Muscle layer of duodenum (tissue), 2 donors: ENCODE data around the gene C1orf35.
A peak's percentile ranks its signal among the peaks of the same experiment; 100 is the strongest.

Source experiments
- H3K27ac ChIP-seq: one replicate; pipeline ENCODE4 v1.7.0; 2013; ENCODE audit warnings: mild to moderate bottlenecking, low read length
- H3K27me3 ChIP-seq: one replicate; pipeline ENCODE4 v1.7.0; 2013; ENCODE audit warnings: low read depth, mild to moderate bottlenecking, control low read depth, low read length
- H3K36me3 ChIP-seq, 2 donors: one replicate each; pipeline ENCODE4 v1.7.0; 2013; ENCODE audit warnings: low read length in 2 of 2, control low read depth in 1 of 2, mild to moderate bottlenecking in 1 of 2; ENCODE audit not compliant: insufficient read depth in 2 of 2, control insufficient read depth in 1 of 2
- H3K4me1 ChIP-seq, 2 donors: one replicate each; pipeline ENCODE4 v1.7.0; 2013; ENCODE audit warnings: low read length in 2 of 2, mild to moderate bottlenecking in 2 of 2, control low read depth in 1 of 2, moderate library complexity in 1 of 2; ENCODE audit not compliant: insufficient read depth in 2 of 2, control insufficient read depth in 1 of 2
- H3K4me3 ChIP-seq, 2 donors: one replicate each; pipeline ENCODE4 v1.7.0; 2013; ENCODE audit warnings: low read length in 2 of 2, low read depth in 1 of 2, mild to moderate bottlenecking in 1 of 2
- H3K9me3 ChIP-seq, 2 donors: one replicate each; pipeline ENCODE4 v1.7.0; 2013; ENCODE audit warnings: low read length in 2 of 2, control low read depth in 1 of 2, mild to moderate bottlenecking in 1 of 2; ENCODE audit not compliant: control insufficient read depth in 1 of 2
- donor health status: healthy.

The C1orf35 gene

GRCh38 chr1:228108742-228109072 lies 5.6 kb upstream of the C1orf35 start:
- peak overlapping the region; percentile 94 for H3K27ac ChIP-seq
- H3K4me1 ChIP-seq, result peaks cover 0 to 28% of the 10 kb centered on the region in 2 donors
- H3K27me3 ChIP-seq, result no peaks in the 10 kb centered on the region
- H3K9me3 ChIP-seq, result no peaks in the 10 kb centered on the region
- peaks cover 3 to 26% of the 10 kb centered on the region in 2 donors for H3K36me3 ChIP-seq
- peak overlapping the region; percentile 93 to 96 for H3K4me3 ChIP-seq

- Histone ChIP-seq H3K4me3 (peak overlapping the region; percentile 93 to 96), H3K4me1 (peaks cover 0 to 31% of the 10 kb centered on the region in 2 donors), H3K27ac (peak overlapping the region; percentile 94), H3K36me3 (peaks cover 3 to 26% of the 10 kb centered on the region in 2 donors), H3K27me3 (no peaks in the 10 kb centered on the region), H3K9me3 (no peaks in the 10 kb centered on the region)
Observed at GRCh38 chr1:228108055-228108690, 5.0 kb upstream of the C1orf35 start.

- Histone ChIP-seq H3K36me3 (peaks cover 3 to 26% of the 10 kb centered on the region in 2 donors), H3K27ac (no peak overlapping the region), H3K4me3 (peak overlapping the region in 1 of 2 donors; percentile 96), H3K9me3 (no peaks in the 10 kb centered on the region), H3K4me1 (peaks cover 0 to 31% of the 10 kb centered on the region in 2 donors), H3K27me3 (no peaks in the 10 kb centered on the region)
Observed at GRCh38 chr1:228107636-228108035, 4.5 kb upstream of the C1orf35 start.

GRCh38 chr1:228106800-228107054 lies 3.6 kb upstream of the C1orf35 start:
- peaks cover 0 to 39% of the 10 kb centered on the region in 2 donors for H3K4me1 ChIP-seq

GRCh38 chr1:228105996-228106799 lies 3.1 kb upstream of the C1orf35 start:
- Histone ChIP-seq H3K27ac (no peak overlapping the region), H3K9me3 (no peaks in the 10 kb centered on the region), H3K36me3 (peaks cover 3 to 29% of the 10 kb centered on the region in 2 donors), H3K4me1 (peaks cover 0 to 45% of the 10 kb centered on the region in 2 donors), H3K27me3 (no peaks in the 10 kb centered on the region), H3K4me3 (no peak overlapping the region)

More at GRCh38 chr1:228106800-228107054, 3.6 kb upstream of the C1orf35 start:
- Histone ChIP-seq H3K27me3 (no peaks in the 10 kb centered on the region), H3K36me3 (peaks cover 3 to 26% of the 10 kb centered on the region in 2 donors), H3K4me3 (no peak overlapping the region), H3K27ac (no peak overlapping the region), H3K9me3 (no peaks in the 10 kb centered on the region)

- no peak overlapping the region for H3K27ac ChIP-seq
- no peaks in the 10 kb centered on the region for H3K27me3 ChIP-seq
- H3K4me3 ChIP-seq, result no peak overlapping the region
- H3K4me1 ChIP-seq, result peaks cover 0 to 48% of the 10 kb centered on the region in 2 donors
- no peaks in the 10 kb centered on the region for H3K9me3 ChIP-seq
- peaks cover 8 to 34% of the 10 kb centered on the region in 2 donors for H3K36me3 ChIP-seq
Observed at GRCh38 chr1:228105270-228105995, 2.3 kb upstream of the C1orf35 start.

DNA sequence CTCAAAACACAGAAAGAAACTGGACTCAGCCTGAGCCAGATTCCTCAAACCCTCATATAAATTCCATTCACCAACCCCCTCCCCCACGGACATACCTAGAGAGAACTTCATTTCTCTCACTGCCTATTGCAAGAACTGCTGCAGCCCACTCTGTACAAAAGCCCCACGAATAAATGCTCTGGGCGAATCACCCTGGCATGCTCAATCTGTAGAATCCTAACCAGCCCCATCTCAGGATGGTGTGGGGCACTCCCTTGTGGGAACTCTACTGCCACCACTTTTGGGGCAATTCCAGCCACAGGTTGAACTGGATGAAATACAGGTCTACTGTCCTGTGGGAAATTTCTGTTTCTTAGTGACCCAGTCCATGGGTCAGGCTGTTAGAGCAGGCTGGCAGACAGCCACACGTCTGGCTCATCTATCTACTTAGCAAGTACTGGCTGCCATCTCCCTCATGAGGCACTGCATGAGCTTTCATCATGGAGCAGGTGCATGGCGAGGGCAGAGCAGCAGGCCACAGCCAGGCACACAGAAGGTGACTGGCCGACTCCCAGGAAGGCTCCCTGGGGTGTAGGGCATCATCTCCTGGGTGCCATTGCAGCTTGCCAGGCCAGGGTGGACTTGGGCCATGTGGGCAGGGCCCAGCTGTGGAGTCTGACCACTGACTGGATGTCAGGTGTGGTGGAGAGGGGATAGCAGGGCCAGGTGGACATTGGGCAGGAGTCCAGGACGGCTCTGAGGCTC lies 1.6 kb upstream of the C1orf35 start:
- Histone ChIP-seq H3K36me3 (peaks cover 12 to 40% of the 10 kb centered on the region in 2 donors), H3K27me3 (no peaks in the 10 kb centered on the region), H3K4me3 (peak overlapping the region in 1 of 2 donors; percentile 92), H3K27ac (no peak overlapping the region), H3K4me1 (peaks cover 0 to 43% of the 10 kb centered on the region in 2 donors), H3K9me3 (no peaks in the 10 kb centered on the region)

DNA sequence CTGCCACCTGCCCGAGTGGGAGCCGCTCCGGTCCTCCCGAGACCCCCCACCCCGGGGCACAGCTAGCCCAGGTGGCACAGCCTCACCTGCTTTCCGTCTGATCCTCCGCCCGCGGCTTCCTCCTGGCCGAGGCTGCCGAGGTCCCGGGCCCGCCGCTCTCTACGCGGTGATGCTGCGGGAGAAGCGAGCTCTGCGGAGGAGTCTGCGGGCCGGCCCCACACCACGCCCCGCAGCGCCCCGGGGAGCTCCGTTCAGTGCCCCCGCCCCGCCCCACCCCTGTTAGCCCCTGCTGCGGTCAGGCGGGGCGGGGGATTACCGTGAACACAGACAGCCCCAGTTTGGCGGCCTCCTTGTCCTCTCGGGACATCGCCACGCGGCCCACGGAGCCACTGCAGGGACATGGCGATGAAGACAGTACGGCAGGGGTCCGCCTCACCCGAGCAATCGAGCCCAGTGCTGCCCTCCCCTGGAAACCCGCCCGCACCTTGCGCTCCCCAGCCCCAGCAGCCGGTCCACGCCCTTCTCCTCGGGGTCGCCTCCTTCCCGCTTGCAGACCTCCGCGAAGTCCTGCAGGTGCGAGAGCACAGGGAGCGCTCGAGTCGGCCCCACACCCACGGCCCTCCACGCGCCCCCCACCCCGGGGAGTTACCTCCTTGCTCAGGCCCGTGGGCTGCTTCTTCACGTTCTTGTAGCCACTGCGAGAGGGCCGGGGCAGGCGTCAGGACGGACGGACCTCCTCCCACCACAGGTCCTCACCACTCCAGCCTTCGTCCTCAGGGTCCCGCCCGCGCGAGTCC lies 933 bp downstream of the C1orf35 start:
- H3K27ac ChIP-seq, result no peak overlapping the region
- H3K4me1 ChIP-seq, result peaks cover 0 to 30% of the 10 kb centered on the region in 2 donors
- H3K36me3 ChIP-seq, result peaks cover 32 to 57% of the 10 kb centered on the region in 2 donors
- no peaks in the 10 kb centered on the region for H3K9me3 ChIP-seq
- H3K4me3 ChIP-seq, result peak overlapping the region; percentile 21 to 92
- H3K27me3 ChIP-seq, result no peaks in the 10 kb centered on the region

DNA sequence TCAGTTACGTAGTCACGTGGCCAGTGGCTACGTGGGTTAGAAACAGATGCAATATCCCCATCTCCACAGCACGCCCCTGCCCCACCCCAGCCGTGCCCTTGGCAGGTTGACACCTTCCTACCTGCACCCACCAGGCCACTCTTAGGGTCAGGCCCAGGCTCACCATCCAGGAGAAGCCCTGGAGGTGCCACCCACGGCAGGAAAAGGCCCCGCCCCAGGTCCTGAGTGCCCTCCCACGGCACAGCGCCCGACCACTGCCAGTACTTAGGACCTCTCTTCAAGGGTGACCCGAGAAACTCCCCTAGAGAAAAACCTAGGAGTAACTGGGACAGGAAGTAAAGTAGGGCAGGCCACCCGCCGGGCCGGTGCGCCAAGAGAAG lies 1.5 kb downstream of the C1orf35 start:
- Histone ChIP-seq H3K27ac (no peak overlapping the region), H3K4me3 (peak overlapping the region in 1 of 2 donors; percentile 92), H3K27me3 (no peaks in the 10 kb centered on the region), H3K9me3 (no peaks in the 10 kb centered on the region), H3K36me3 (peaks cover 30 to 56% of the 10 kb centered on the region in 2 donors), H3K4me1 (peaks cover 0 to 33% of the 10 kb centered on the region in 2 donors)

GRCh38 chr1:228100822-228101613 lies 2.1 kb downstream of the C1orf35 start:
- H3K36me3 ChIP-seq, result peaks cover 29 to 50% of the 10 kb centered on the region in 2 donors
- peaks cover 0 to 38% of the 10 kb centered on the region in 2 donors for H3K4me1 ChIP-seq
- H3K27ac ChIP-seq, result no peak overlapping the region
- H3K27me3 ChIP-seq, result no peaks in the 10 kb centered on the region
- H3K4me3 ChIP-seq, result no peak overlapping the region
- no peaks in the 10 kb centered on the region for H3K9me3 ChIP-seq
